ENCODE results near the gene KLK11.
A peak's percentile ranks its signal among the peaks of the same experiment; 100 is the strongest.

Gene KLK11

DNA sequence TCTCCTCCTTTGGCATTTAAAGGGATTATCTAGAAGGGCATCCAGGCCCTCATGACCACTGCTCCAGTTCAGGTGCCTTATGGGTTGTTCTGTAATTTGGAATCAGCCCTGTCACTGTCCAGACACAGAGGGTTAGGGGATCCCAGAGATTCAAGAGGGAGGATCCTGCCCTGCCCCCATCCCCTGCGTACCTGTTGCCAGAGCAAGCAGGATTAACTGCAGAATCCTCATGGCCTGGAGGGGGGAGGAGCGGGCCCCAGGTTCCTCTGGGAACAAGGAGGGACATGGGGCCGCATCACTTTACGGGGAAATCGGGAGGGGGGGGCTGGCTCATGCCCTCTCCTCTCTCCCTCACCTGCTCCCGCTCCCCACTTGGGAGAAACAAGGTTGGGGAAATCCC lies 1.0 kb downstream of the KLK11 start:
- no peak for DNase-seq (ENCODE audit: low read depth)
- TF ChIP-seq, protein P1, sequence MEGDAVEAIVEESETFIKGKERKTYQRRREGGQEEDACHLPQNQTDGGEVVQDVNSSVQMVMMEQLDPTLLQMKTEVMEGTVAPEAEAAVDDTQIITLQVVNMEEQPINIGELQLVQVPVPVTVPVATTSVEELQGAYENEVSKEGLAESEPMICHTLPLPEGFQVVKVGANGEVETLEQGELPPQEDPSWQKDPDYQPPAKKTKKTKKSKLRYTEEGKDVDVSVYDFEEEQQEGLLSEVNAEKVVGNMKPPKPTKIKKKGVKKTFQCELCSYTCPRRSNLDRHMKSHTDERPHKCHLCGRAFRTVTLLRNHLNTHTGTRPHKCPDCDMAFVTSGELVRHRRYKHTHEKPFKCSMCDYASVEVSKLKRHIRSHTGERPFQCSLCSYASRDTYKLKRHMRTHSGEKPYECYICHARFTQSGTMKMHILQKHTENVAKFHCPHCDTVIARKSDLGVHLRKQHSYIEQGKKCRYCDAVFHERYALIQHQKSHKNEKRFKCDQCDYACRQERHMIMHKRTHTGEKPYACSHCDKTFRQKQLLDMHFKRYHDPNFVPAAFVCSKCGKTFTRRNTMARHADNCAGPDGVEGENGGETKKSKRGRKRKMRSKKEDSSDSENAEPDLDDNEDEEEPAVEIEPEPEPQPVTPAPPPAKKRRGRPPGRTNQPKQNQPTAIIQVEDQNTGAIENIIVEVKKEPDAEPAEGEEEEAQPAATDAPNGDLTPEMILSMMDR (conservative IDR thresholded peaks at IDR 0.05; ENCODE audit: control insufficient read depth, insufficient read depth, low read depth, low read length): no peak
- H3K4me3 ChIP-seq (ENCODE audit: control insufficient read depth, low read depth, low read length): no peak overlapping the region

DNA sequence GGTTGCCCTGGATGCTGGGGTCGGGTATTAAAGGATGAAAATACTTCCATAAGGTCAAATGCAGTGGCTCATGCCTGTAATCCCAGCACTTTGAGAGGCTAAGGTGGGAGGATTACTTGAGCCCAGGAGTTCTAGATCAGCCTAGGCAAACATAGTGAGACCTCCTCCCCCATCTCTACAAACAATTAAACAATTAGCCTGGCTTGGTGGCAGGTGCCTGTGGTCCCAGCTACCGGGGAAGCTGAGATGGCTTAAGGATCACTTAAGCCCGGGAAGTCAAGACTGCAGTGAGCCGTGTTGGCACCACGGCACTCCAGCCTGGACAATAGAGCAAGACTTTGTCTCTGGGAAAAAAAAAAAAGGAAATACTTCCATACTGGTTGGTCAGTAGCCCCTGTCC lies 1.5 kb downstream of the KLK11 start:
- H3K4me3 ChIP-seq (ENCODE audit: control insufficient read depth, low read depth, low read length): no peak overlapping the region
- TF ChIP-seq, protein P1 (conservative IDR thresholded peaks at IDR 0.05; ENCODE audit: control insufficient read depth, insufficient read depth, low read depth, low read length): no peak
- DNase-seq (ENCODE audit: low read depth): no peak

DNA sequence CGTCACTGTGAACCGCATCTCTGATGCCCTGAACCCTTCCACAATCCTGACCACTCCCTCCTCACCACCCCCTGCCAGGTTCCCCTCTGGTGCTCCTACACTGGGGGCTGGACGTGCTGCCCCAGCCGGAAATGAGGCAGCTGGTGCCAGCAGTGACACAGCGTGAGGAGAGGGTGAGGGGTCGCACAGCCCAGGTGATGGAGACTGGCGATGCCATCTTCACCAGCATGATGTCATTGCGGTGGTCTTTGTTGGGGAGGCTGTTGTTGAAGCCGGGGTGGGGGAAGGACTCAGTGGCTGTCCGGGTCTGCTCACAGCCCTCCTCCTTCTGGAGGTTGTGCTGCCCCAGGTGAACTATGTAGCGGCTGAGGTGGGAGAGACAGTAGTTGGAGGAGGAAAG lies 2.5 kb downstream of the KLK11 start:
- no peak overlapping the region for H3K4me3 ChIP-seq (ENCODE audit: control insufficient read depth, low read depth, low read length)
- no peak for DNase-seq (ENCODE audit: low read depth)
- TF ChIP-seq, protein P1 (conservative IDR thresholded peaks at IDR 0.05; ENCODE audit: control insufficient read depth, insufficient read depth, low read depth, low read length): no peak

DNA sequence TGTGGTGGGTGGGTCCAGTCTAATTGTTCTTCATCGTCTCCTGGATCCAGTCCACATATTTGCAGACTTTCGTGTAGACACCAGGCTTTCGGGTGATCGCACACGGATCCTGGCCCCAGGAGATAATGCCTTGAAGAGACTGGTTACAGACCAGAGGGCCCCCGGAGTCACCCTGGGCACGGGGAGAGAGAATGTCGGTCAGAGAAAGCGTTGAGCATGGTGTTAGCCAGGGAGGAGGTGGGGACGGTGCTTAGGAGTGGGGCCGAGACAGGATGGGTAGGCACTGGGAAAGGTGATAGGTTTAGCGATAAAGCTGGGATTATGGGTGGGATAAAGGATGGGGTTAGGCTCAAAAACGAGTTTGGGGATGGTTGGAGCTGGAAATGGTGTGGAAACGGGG lies 3.9 kb downstream of the KLK11 start:
- H3K4me3 ChIP-seq (ENCODE audit: control insufficient read depth, low read depth, low read length): no peak overlapping the region
- TF ChIP-seq, protein P1 (conservative IDR thresholded peaks at IDR 0.05; ENCODE audit: control insufficient read depth, insufficient read depth, low read depth, low read length): no peak
- DNase-seq (ENCODE audit: low read depth): no peak

DNA sequence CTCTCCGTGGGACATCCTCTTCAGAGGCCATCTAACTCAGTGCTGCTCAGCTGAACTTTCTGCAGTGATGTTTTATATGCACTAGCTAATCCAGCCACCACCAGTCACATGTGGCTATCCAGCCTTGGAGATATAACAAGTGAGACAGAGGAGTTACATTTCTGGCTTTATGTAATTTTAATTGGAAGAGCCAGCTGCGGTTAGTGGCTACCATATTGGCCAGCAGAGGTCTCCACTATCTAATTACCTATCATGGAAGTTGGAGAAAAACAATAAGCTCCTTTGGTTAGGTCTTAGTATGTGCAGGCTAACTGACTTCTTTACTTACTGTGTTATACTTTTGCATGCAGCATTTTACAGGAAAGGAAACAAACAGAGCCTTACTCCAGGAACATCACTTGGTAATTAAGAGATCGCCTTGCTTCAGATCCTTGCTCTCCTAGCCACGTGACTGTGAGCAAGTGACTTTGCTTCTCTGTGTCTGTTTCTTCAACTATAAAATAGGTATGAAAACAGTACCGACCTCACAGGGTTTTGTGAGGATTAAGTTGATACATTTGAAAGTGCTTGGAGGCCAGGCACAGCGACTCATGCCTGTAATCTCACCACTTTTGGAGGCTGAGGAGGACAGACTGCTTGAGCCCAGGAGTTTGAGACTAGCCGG lies 5.3 kb downstream of the KLK11 start:
- TF ChIP-seq, protein P1 (conservative IDR thresholded peaks at IDR 0.05; ENCODE audit: control insufficient read depth, insufficient read depth, low read depth, low read length): peak; percentile 67
- peak; percentile 58 for DNase-seq (ENCODE audit: low read depth)
- no peak overlapping the region for H3K4me3 ChIP-seq (ENCODE audit: control insufficient read depth, low read depth, low read length)

DNA sequence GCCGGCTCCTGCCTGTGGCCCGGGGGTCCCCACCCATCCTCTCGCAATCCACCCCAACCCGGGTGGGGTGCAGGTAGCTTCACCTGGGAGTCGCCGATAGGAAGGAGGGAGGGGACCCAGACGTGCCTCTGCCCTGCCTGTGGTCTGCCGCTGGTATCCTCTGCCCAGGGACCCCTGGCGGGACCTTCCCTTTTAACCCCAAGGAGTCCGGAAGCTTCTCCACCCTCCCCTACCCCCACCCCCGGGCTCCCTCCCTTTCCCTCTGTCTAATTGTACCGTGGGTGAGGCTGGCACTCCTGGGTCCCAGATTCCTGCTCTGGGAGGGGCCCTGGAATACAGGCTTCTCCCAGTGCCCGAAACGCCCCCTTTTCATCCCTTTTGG lies 6.9 kb downstream of the KLK11 start, which contains the start of gene KLK10:
Gene KLK10, minus strand, starts transcription at position 166 of the 382 bp plus-strand sequence. CDS start 579 bp downstream, outside the sequence.
- TF ChIP-seq, protein P1 (conservative IDR thresholded peaks at IDR 0.05; ENCODE audit: control insufficient read depth, insufficient read depth, low read depth, low read length): no peak
- no peak within 1 kb of the TSS for H3K4me3 ChIP-seq (ENCODE audit: control insufficient read depth, low read depth, low read length)
- no peak for DNase-seq (ENCODE audit: low read depth)

Measured in fibroblast of mammary gland (primary cell).